Lower leg skin (tissue), 4 donors: ENCODE data around the gene POLDIP2. TPM values are rescaled to one million over a fixed set of nuclear protein-coding genes. Genes with fewer than 3 reads are reported as not detected.

Source experiments
- DNase-seq, 2 donors: peaks; one replicate each; pipeline ENCODE4 v3.0.0-alpha.2; 2019; ENCODE audit warnings: low spot score in 2 of 2
- H3K4me3 ChIP-seq: fragments of 200-600 bp; sonication (generic); 2 replicates; pipeline ENCODE4 v1.5.1; 2017; ENCODE audit warnings: mild to moderate bottlenecking, low read depth; ENCODE audit not compliant: poor library complexity, severe bottlenecking
- POLR2A ChIP-seq, 2 donors: fragments of 450-650 bp; IDR thresholded peaks; one replicate each; pipeline ENCODE4 v1.6.1; 2016 to 2017; ENCODE audit warnings: antibody characterized with exemption in 2 of 2, mild to moderate bottlenecking in 1 of 2, moderate library complexity in 1 of 2
- WGBS, 2 donors: methylation state at CpG; one replicate each; pipeline ENCODE4 v1.1.5; 2018; 5-methylcytosine and 5-hydroxymethylcytosine counted together
- intact Hi-C: fragments of 100-400 bp; cut with DNase I; formaldehyde crosslinking; loops from one replicate; pipeline ENCODE4 v1.15.0; 2023; ENCODE audit warnings: low total_unique reads
- total RNA-seq, 4 donors: library from RNA; depleted of rRNA; stranded (reverse); fragments of >200 nt; gene quantifications; one replicate each; pipeline ENCODE4 v1.1.0, GENCODE V29; 2016
- TF ChIP-seq, protein P1 (sequence below), 3 donors: fragments of 450-650 bp; IDR thresholded peaks; one replicate each; pipeline ENCODE4 v1.5.1; 2016; ENCODE audit warnings: antibody characterized with exemption in 3 of 3, mild to moderate bottlenecking in 3 of 3, moderate library complexity in 2 of 3

Gene POLDIP2
- total RNA-seq, 4 donors from 2014 or later = 52.1 to 90.2 (median 73.7) TPM

DNA sequence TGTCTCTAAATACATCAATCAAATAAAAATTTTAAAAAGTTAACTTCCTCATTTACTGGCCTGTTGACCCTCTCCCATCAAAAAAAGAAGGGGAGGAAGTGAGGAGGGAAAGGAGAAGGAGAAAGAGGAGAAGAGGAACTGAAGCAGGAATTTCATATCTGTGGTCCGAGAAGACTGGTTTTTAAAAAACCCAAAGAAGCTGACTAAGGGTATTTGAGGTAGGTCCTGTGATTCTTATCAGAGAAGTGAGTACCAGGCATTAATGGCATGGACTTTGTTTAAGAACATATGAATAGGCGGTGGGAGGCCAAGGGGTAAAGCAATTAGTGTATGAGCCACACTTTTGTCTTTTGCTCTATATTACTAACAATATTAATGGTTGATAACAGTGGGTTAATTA, 46.7 kb upstream of the POLDIP2 start:
- WGBS, 2 donors = 75 to 81% methylated on average over 2 of the region's 2 CpGs
- TF ChIP-seq, protein P1, sequence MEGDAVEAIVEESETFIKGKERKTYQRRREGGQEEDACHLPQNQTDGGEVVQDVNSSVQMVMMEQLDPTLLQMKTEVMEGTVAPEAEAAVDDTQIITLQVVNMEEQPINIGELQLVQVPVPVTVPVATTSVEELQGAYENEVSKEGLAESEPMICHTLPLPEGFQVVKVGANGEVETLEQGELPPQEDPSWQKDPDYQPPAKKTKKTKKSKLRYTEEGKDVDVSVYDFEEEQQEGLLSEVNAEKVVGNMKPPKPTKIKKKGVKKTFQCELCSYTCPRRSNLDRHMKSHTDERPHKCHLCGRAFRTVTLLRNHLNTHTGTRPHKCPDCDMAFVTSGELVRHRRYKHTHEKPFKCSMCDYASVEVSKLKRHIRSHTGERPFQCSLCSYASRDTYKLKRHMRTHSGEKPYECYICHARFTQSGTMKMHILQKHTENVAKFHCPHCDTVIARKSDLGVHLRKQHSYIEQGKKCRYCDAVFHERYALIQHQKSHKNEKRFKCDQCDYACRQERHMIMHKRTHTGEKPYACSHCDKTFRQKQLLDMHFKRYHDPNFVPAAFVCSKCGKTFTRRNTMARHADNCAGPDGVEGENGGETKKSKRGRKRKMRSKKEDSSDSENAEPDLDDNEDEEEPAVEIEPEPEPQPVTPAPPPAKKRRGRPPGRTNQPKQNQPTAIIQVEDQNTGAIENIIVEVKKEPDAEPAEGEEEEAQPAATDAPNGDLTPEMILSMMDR (IDR thresholded peaks at IDR 0.05) = no peak
- TF ChIP-seq POLR2A (IDR thresholded peaks at IDR 0.05) = no peak
- intact Hi-C loops = no loop called here
- H3K4me3 ChIP-seq = no peak overlapping the region
- no peak for DNase-seq

DNA sequence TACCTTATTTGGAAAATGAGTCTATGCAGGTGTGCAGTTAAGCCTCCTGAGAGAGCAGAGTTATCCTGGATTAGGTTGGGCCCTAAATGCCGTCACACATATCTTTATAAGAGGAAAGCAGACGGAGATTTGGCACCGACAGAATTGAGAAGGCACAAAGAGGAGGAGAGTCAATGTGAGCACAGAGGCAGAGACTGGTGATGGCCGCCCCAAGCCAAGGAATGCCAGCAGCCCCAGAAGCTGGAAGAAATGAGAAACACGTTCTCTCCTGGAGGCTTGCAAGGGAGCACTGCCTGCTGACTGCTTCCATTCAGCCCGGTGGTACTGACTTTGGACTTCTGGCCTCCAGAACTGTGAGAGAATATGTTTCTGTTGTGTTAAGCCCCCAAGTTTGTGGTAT, 45.5 kb upstream of the POLDIP2 start:
- intact Hi-C loops = no loop called here
- no peak for DNase-seq
- TF ChIP-seq, protein P1 (IDR thresholded peaks at IDR 0.05) = no peak
- no peak for TF ChIP-seq POLR2A (IDR thresholded peaks at IDR 0.05)
- no peak overlapping the region for H3K4me3 ChIP-seq
- WGBS, 2 donors = 89 to 96% methylated on average over 6 of the region's 6 CpGs

DNA sequence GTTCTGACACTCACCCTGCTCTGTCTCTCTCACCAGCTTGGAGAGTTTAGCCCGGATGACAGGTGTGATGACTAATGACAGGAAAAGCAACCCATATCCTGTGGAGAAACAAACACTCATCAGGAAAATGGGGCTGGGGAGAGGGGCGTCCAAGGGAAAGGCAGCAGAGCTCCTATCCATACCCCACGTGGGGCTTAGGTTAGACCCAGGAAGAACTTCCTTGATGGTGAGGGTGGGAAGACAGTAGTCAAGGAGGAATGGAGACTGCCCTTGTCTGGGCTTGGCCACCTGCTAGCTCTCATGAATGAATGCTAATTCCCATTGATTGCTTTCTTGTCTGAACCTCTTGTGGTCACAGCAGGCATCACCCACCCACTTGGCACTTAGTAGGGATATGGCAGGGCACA, 44.9 kb upstream of the POLDIP2 start:
- intact Hi-C loops = no loop called here
- 39 to 49% methylated on average over 3 of the region's 3 CpGs for WGBS, 2 donors
- TF ChIP-seq POLR2A (IDR thresholded peaks at IDR 0.05) = no peak
- TF ChIP-seq, protein P1 (IDR thresholded peaks at IDR 0.05) = no peak

DNA sequence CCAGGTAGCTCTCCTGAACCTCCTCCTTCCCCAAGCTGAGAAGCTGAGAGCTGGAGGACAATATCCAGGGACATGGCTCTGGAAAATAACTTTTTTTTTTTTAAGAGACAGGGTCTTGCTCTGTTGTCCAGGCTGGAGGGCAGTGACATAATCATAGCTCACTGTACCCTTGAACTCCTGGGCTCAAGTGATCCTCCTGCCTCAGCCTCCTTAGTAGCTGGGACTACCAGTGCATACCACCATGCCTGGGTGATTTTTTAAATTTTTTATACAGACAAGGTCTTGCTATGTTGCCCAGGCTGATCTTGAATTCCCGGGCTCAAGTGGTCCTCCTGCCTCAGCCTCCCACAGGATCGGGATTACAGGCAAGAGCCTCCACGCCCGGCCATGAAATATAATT, 42.5 kb upstream of the POLDIP2 start:
- no peak for TF ChIP-seq POLR2A (IDR thresholded peaks at IDR 0.05)
- TF ChIP-seq, protein P1 (IDR thresholded peaks at IDR 0.05) = no peak
- intact Hi-C loops = no loop called here
- DNase-seq = no peak
- WGBS, 2 donors = 89 to 94% methylated on average over 4 of the region's 4 CpGs
- no peak overlapping the region for H3K4me3 ChIP-seq

More for the DNA sequence above, 44.9 kb upstream of the POLDIP2 start:
- H3K4me3 ChIP-seq = no peak overlapping the region
- DNase-seq = no peak

DNA sequence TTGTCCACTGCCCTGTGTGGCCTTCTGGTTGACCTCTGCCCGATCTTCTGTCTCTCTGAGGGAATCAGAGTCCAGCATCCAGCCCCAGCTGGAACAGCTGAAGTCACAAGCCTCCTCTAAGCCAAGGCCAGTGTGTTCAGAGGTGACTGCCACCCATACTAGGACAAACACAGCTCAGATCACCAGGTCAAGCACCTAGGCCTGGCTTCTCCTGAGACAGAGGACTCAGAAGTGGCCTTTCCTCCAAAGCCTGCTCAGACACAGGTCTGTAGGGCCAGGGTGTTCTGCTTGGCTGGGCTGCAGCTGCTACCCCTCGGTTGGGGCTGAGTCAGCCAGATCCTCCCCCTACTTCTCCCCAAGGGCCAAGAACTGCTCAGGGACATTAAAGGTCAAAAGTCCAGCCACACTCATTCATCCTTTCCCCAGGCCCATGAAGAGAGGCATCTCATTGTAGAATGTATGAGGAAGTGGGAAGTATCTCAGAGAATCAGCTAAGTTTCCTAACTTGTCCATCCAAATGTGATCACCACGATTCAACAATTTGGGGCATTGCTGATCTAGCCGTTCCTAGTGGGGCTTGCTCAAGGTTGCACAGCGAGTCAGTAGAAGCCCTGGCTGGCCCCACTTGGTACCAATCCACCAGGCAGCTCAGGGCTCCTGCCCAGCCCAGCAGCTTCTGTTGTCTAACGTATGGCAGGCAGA, 41.1 kb upstream of the POLDIP2 start:
- intact Hi-C loops = no loop called here
- TF ChIP-seq POLR2A (IDR thresholded peaks at IDR 0.05) = no peak
- TF ChIP-seq, protein P1 (IDR thresholded peaks at IDR 0.05) = no peak
- 71 to 80% methylated on average over 5 to 6 of the region's 6 CpGs for WGBS, 2 donors
- H3K4me3 ChIP-seq = no peak overlapping the region
- no peak for DNase-seq
